MM.1S (cell line): ENCODE data around the gene PIK3R5.

Experiments used
- CTCF ChIP-seq: fragments of 300-600 bp; sonication (generic); IDR thresholded peaks from 2 replicates; pipeline ENCODE4 v1.5.1; 2016; ENCODE audit warnings: antibody characterized with exemption, low read length, mixed read lengths
- EZH2phosphoT487 ChIP-seq: fragments of 300-600 bp; sonication (generic); IDR thresholded peaks from 2 replicates; pipeline ENCODE4 v1.6.1; 2018; ENCODE audit warnings: antibody characterized with exemption, low read length

- no peak for TF ChIP-seq EZH2phosphoT487
- TF ChIP-seq CTCF, result no peak
Measured at GRCh38 chr17:8892338-8892690, 73.2 kb downstream of the PIK3R5 start.
